ENCODE measurements around the gene FBXO30. TPM values are rescaled to one million over a fixed set of nuclear protein-coding genes. Genes with fewer than 3 reads are reported as not detected.

The FBXO30 gene
- total and polyA plus RNA-seq, 4 donors, result 0.90 to 15.5 (median 3.5) TPM

DNA sequence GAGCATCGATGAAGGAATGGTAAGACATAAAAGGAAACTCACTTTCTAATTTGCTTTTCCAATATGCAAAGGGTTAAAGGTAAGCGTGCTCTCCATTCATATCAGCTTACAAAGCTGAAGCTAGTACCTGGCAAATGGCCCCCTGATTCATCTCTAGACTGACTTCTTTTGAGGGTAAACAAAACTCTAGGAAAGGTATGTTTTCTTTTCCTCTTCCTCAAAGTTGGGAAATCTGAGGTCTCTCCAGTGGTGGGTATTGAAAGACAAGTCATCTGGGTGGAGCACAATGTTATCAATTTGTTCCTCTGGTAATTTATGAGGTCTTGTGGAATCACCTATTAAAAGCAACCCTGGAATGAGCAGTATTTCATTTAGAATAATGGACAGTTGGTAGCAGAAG, 7.9 kb upstream of the FBXO30 start:
- no peak for TF ChIP-seq JUND (IDR thresholded peaks at IDR 0.05)
- no peak for TF ChIP-seq ATF3 (IDR thresholded peaks at IDR 0.05)
- TF ChIP-seq TAF1 (conservative IDR thresholded peaks at IDR 0.05), result no peak
- no peak for TF ChIP-seq HNF4G (IDR thresholded peaks at IDR 0.05)
- no peak for TF ChIP-seq MAX (IDR thresholded peaks at IDR 0.05)
- no peak for TF ChIP-seq FOXA2 (IDR thresholded peaks at IDR 0.05)
- no peak for TF ChIP-seq GABPA (IDR thresholded peaks at IDR 0.05 in 1 of 2, conservative IDR thresholded peaks at IDR 0.05 in 1 of 2)
- no peak for TF ChIP-seq RAD21 (IDR thresholded peaks at IDR 0.05)
- Histone ChIP-seq H3K36me3 (ENCODE audit: control insufficient read depth in 4 of 4, insufficient read depth in 3 of 4, low read depth in 1 of 4, low read length in 3 of 4) (no peaks in the 10 kb centered on the region), H3K27me3 (ENCODE audit: control insufficient read depth in 4 of 4, insufficient read depth in 4 of 4, low read length in 3 of 4) (no peaks in the 10 kb centered on the region), H3K27ac (ENCODE audit: low read depth in 1 of 2, low read length in 2 of 2) (no peak overlapping the region), H3K4me3 (ENCODE audit: low read depth in 1 of 3, low read length in 3 of 3) (no peak overlapping the region), H3K9ac (ENCODE audit: low read depth in 1 of 2, low read length in 2 of 2) (no peak overlapping the region), H3K4me1 (ENCODE audit: control insufficient read depth in 4 of 4, insufficient read depth in 4 of 4, low read length in 3 of 4) (no peaks in the 10 kb centered on the region), H3K9me3 (ENCODE audit: control insufficient read depth in 4 of 4, low read length in 3 of 4) (no peaks in the 10 kb centered on the region)
- DNase-seq (ENCODE audit: low spot score), result no peak
- WGBS, result 93% methylated on average over 2 of the region's 2 CpGs

DNA sequence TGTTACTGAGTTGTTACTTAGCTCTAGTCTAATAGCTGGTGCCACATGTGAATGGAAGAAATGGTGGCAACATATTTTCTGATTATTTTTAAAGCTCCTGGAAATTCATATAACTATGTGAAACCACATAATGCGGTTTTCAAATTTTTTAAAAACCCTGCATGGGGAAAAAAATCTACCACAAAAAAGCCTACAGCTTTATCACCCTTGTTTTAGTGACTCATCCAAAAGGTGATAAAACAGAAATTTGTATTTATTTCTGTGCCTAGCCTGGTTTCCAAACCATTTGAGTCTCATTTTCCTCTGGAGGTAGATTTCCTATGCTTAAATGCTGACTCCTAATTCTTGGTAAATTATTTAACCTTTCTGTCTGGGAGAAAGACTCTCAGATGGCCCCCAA, 5.4 kb upstream of the FBXO30 start:
- no peak overlapping the region for H3K9ac ChIP-seq (ENCODE audit: low read depth in 1 of 2, low read length in 2 of 2)
- H3K4me1 ChIP-seq (ENCODE audit: control insufficient read depth in 4 of 4, insufficient read depth in 4 of 4, low read length in 3 of 4), result peaks cover 0 to 11% (median 7%) of the 10 kb centered on the region in 4 donors
- no peak overlapping the region for H3K27ac ChIP-seq (ENCODE audit: low read depth in 1 of 2, low read length in 2 of 2)
- TF ChIP-seq RXRA (IDR thresholded peaks at IDR 0.05) (no peak), JUND (IDR thresholded peaks at IDR 0.05) (no peak), HNF4A (conservative IDR thresholded peaks at IDR 0.05) (no peak), HNF4G (IDR thresholded peaks at IDR 0.05) (no peak), RAD21 (IDR thresholded peaks at IDR 0.05) (no peak), NR2F2 (IDR thresholded peaks at IDR 0.05) (no peak), FOXA1 (IDR thresholded peaks at IDR 0.05) (no peak), EGR1 (IDR thresholded peaks at IDR 0.05; ENCODE audit: low read depth in 2 of 2) (no peak), YY1 (IDR thresholded peaks at IDR 0.05) (no peak)
- TF ChIP-seq, protein P1, sequence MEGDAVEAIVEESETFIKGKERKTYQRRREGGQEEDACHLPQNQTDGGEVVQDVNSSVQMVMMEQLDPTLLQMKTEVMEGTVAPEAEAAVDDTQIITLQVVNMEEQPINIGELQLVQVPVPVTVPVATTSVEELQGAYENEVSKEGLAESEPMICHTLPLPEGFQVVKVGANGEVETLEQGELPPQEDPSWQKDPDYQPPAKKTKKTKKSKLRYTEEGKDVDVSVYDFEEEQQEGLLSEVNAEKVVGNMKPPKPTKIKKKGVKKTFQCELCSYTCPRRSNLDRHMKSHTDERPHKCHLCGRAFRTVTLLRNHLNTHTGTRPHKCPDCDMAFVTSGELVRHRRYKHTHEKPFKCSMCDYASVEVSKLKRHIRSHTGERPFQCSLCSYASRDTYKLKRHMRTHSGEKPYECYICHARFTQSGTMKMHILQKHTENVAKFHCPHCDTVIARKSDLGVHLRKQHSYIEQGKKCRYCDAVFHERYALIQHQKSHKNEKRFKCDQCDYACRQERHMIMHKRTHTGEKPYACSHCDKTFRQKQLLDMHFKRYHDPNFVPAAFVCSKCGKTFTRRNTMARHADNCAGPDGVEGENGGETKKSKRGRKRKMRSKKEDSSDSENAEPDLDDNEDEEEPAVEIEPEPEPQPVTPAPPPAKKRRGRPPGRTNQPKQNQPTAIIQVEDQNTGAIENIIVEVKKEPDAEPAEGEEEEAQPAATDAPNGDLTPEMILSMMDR (IDR thresholded peaks at IDR 0.05; ENCODE audit: low read depth, low read length, missing input control), result no peak
- TF ChIP-seq, protein P2, sequence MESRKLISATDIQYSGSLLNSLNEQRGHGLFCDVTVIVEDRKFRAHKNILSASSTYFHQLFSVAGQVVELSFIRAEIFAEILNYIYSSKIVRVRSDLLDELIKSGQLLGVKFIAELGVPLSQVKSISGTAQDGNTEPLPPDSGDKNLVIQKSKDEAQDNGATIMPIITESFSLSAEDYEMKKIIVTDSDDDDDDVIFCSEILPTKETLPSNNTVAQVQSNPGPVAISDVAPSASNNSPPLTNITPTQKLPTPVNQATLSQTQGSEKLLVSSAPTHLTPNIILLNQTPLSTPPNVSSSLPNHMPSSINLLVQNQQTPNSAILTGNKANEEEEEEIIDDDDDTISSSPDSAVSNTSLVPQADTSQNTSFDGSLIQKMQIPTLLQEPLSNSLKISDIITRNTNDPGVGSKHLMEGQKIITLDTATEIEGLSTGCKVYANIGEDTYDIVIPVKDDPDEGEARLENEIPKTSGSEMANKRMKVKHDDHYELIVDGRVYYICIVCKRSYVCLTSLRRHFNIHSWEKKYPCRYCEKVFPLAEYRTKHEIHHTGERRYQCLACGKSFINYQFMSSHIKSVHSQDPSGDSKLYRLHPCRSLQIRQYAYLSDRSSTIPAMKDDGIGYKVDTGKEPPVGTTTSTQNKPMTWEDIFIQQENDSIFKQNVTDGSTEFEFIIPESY (IDR thresholded peaks at IDR 0.05), result no peak
- WGBS, result 84% methylated on average over 1 of the region's 1 CpG
- H3K27me3 ChIP-seq (ENCODE audit: control insufficient read depth in 4 of 4, insufficient read depth in 4 of 4, low read length in 3 of 4), result no peaks in the 10 kb centered on the region
- DNase-seq (ENCODE audit: low spot score), result no peak
- H3K4me3 ChIP-seq (ENCODE audit: low read depth in 1 of 3, low read length in 3 of 3), result no peak overlapping the region
- H3K36me3 ChIP-seq (ENCODE audit: control insufficient read depth in 4 of 4, insufficient read depth in 3 of 4, low read depth in 1 of 4, low read length in 3 of 4), result no peaks in the 10 kb centered on the region
- no peaks in the 10 kb centered on the region for H3K9me3 ChIP-seq (ENCODE audit: control insufficient read depth in 4 of 4, low read length in 3 of 4)

DNA sequence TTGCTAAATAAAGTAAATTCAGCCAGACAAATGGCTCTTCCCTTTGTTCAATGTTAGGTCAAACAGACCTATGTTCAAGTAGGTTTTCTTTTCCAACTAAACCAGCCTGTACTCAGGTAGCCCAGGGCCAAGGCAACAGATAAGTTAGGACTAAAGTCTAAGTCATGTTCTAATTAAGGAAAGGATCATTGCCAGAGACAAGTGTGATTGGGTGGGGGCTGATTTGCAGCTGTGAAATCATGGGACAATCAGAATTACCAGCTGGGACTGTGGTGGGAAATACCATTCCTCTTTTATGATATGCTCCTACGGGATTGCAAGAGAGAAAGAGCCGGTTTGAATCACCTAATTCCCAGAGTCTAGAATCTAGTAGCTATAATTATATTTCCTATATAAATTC, 4.2 kb upstream of the FBXO30 start:
- Histone ChIP-seq H3K36me3 (ENCODE audit: control insufficient read depth in 4 of 4, insufficient read depth in 3 of 4, low read depth in 1 of 4, low read length in 3 of 4) (no peaks in the 10 kb centered on the region), H3K9me3 (ENCODE audit: control insufficient read depth in 4 of 4, low read length in 3 of 4) (no peaks in the 10 kb centered on the region), H3K9ac (ENCODE audit: low read depth in 1 of 2, low read length in 2 of 2) (no peak overlapping the region), H3K4me3 (ENCODE audit: low read depth in 1 of 3, low read length in 3 of 3) (no peak overlapping the region), H3K27ac (ENCODE audit: low read depth in 1 of 2, low read length in 2 of 2) (no peak overlapping the region), H3K4me1 (ENCODE audit: control insufficient read depth in 4 of 4, insufficient read depth in 4 of 4, low read length in 3 of 4) (peaks cover 0 to 15% (median 9%) of the 10 kb centered on the region in 4 donors), H3K27me3 (ENCODE audit: control insufficient read depth in 4 of 4, insufficient read depth in 4 of 4, low read length in 3 of 4) (no peaks in the 10 kb centered on the region)
- DNase-seq (ENCODE audit: low spot score), result no peak
- 94% methylated on average over 2 of the region's 2 CpGs for WGBS
- TF ChIP-seq RXRA (IDR thresholded peaks at IDR 0.05), result no peak
- no peak for TF ChIP-seq GABPA (IDR thresholded peaks at IDR 0.05 in 1 of 2, conservative IDR thresholded peaks at IDR 0.05 in 1 of 2)
- TF ChIP-seq MAX (IDR thresholded peaks at IDR 0.05), result no peak
- no peak for TF ChIP-seq TAF1 (conservative IDR thresholded peaks at IDR 0.05)
- no peak for TF ChIP-seq NR2F2 (IDR thresholded peaks at IDR 0.05)
- TF ChIP-seq SP1 (IDR thresholded peaks at IDR 0.05), result no peak
- TF ChIP-seq FOXA2 (IDR thresholded peaks at IDR 0.05), result no peak
- TF ChIP-seq, protein P2 (IDR thresholded peaks at IDR 0.05), result no peak
- TF ChIP-seq HNF4G (IDR thresholded peaks at IDR 0.05), result no peak
- TF ChIP-seq ATF3 (IDR thresholded peaks at IDR 0.05), result no peak

All from liver (tissue), 9 donors.